GM15510 (cell line): Measurements from ENCODE around the gene GPRIN2.

Experiments used
- POLR2A ChIP-seq: IDR thresholded peaks from 3 replicates; pipeline ENCODE4 v1.6.1; 2011; ENCODE audit warnings: borderline replicate concordance; ENCODE audit not compliant: insufficient read length; ENCODE audit errors: extremely low read depth

Gene GPRIN2

DNA sequence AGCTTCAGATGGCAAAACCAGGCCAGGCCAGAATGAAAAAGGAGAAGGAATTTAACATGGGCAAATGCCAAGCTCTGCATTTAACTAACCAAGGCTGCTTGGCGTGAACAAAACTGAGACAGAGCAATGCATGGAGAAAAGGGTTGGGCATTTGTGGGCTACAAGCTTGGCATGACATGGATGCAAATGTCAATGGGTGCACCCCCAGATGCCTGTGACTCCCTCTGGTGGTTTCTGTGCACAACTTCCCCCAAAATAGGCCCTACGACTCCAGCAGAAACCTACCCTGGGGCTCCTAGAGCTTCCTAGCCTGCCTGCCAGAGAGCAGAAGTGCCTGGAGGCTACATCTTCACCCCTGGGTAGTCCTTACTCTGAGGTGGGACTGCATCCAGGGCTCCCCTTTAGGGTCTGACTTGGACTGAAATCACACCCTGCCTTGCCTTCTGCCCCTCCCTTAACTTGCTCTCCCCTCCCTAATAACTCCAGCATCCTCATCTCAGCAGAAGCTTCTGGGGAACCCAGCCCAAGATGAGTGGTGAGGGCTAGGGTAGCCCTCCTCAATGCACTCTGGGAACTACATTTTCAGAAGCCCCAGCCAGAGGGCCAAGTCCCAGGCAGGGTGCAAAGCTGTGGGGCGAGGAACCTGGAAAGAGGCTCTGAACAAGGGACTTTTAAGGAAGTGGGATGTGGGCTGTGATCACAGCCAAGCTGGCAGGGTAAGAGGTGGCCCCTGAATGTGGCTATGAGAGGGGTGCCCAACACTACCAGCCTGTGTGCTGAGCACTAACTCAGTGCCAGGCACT, 11.3 kb downstream of the GPRIN2 start:
- TF ChIP-seq POLR2A, result no peak

DNA sequence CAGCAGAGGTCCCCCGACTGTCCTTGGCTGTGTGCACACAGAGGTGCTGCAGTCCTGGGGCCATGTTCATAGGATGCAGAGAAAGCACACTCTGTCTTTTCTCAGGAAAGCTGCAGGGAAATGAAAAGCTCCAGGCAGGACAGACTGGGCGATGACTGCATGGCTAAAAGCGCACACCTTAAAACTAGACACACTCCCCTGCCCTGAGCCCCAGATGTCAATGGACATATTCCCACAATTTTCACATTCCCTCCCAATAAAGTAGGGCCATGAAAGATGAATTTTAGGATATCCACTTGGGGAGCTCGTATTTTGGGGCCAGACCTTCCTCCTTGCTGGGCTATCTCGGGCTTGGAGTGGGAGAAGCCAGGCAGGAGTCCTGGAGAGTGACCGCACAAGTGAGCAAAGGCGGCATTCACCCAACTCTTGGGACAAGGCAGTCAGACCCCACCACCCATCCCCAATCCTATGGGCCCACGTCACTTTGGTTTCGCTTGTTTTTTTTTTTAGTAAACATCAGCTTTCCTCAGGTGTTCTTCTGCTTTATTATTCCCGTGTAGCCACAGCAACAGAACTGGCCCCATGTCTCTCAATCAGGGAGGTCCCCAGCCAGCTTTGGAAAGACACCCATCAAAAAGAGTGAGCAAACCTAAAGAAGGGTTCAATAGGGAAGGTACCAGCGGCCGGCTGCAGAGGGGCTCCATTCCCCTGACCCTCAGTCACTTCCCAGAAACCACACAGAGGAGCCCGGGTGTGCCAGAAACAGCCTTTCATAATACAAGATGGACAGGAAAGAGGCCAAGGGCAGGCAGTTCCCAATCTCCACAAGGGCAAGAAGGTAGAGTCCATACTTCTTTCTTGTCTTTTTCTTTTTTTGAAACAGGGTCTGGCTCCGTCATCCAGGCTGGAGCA, 12.7 kb downstream of the GPRIN2 start:
- TF ChIP-seq POLR2A, result no peak

DNA sequence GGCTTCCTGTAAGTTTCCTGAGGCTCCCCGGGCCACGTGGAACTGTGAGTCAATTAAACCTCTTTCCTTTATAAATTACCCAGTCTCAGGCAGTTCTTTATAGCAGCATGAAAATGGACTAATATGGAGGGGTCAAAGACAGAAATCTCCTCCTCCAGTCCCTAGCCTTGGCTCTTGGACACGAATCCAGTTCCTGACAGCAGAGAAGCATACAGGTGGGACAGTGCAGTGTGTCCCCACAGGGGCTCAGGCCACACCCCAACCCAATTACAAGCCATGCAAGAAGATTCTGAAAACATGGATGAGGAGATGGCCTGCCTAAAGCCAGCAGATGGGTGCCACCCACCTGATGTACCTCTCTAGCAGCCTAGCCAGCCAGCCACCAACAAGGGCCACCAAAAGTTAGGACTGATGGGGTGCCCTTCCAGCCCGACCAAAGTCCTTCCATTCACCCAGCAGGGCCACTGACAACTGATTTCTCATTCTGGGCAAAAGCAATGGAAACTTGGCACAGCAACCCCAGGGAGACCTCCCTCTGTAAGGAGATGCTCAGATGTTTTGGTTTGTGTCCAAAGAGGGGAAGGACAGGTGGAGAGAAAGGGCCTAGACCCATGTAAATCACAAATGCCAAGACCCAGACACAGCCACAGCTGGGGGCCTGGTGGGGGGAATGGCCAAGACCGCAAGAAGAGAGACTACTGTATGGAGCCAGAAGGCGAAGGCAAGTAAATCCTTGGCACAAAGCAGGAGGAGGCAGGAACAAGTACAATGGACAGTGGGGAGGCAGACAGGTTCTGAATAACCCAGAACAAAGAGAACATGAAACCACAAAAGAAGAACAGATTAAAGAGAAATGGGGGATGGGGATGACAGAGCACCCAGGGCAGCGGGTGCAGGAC, 13.6 kb downstream of the GPRIN2 start:
- no peak for TF ChIP-seq POLR2A

DNA sequence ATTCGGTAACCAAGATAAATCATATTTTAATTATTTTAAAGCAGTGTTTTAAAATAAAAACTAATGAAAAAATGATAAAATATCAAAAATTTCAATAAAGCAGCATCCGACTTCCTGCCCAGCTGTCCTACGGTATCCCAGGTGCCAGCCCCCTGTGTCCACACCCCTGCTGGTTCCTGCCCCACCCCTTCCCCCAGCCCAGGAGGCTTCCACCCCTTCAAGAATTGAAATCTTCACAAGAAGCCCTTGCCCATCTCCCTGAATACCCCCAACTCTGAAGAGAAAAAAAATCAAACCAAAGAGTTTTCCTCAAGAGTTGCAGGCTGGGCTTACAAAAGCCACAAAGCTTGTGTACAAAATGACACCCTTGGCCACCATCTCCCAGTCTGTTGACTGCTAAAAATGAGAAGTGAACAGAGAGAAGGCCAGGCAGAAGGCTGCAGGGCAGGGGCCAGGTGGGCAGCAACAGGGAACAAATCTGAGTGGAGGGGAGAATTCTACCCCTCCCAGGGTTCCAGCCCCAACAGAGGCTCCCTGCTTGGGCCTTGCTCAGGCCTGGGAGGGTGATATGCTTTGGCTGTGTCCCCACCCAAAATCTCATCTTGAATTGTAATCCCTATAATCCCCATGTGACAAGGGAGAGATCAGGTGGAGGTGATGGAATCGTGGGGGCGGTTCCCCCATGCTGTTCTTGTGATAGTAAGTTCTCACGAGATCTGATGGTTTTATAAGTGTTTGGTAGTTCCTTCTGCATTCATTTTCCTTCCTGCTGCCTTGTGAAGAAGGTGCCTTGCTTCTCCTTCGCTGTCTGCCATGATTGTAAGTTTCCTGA, 14.5 kb downstream of the GPRIN2 start:
- TF ChIP-seq POLR2A, result no peak

DNA sequence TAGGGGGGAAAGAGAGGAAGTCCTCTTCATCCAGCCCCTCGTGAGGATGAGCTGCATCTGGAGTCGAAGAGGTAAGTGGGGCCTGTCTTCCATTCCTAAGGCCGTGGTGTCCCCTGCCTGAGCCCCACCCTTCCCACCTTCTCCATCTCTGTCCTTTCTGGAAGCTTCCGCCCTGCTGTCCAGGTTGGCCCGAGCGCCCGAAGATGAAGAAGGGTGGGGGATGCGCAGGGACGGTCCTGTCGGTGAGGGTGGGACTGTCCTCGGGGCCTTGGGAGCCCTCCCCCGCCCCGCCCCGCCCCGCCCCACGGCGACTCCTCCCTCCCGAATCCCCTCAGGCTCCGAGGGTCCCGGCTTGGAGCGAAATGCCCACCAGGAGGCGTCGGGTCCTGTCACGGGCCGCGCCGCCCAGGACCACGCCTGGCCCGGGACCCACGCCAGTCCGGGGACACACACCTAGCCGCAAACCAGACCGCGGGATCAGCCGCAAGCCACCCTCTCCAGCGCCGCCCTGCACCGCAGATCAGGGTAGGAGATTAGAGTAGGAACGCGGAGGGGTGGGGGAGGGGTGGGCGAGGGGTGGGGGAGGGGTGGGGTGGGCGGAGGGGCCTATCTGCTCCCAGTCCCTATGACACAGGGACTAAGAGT, 15.3 kb downstream of the GPRIN2 start:
- no peak for TF ChIP-seq POLR2A

DNA sequence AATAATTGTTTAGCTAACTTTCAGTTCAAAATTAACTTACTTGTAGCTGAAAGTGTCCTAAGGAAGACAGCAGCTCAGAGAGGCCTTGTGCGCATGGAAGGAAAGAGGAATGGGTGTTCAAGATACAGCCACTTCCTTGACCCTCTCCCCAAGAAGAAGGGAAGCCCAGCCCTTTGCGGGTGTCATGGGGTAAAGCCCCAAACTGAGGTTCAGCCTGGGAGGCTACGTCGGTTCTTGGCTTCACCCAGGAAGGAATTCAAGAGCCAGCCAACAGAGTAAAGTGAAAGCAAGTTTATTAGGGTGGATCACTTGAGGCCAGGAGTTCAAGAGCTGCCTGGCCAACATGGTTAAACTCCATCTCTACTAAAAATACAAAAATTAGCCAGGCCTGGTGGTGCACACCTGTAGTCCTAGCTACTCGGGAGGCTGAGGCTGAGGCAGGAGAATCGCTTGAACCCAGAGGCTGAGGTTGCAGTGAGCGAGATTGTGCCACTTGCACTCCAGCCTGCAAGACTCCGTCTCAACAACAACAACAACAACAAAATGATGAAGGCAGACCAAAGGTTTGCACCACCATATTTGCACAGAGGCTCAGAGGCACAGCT, 15.9 kb downstream of the GPRIN2 start:
- TF ChIP-seq POLR2A, result no peak

DNA sequence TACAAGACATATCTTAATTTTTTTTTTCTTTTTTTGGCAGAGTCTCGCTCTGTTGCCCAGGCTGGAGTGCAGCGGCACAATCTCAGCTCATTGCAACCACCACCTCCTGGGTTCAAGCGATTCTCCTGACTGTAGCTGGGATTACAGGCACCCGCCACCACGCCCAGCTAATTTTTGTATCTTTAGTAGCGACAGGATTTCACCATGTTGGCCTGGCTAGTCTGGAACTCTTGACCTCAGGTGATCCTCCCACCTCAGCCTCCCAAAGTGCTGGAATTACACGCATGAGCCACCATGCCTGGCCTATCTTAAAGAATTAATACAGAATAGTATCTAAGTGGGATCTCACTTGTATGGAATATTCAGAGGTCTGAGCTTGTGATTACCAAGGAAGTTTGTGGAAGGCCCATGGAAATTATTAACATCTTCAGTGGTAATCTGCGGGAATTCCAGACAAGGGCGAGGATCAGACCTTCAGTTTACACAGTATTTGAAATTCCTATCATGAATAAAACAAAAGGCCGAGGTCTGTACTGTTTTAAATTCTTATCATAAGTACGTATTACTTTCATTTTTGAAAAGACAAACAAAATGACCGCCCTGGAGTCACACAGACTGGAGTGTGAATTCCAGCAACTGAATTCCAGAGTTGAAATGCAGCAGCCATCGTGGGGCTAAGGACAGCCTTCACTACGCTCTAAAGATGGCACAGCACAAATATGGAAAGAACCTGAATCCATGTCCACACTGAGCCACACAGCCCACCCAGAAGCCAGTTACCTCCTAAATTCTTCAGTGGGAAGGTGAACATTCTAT, 16.7 kb downstream of the GPRIN2 start:
- no peak for TF ChIP-seq POLR2A

DNA sequence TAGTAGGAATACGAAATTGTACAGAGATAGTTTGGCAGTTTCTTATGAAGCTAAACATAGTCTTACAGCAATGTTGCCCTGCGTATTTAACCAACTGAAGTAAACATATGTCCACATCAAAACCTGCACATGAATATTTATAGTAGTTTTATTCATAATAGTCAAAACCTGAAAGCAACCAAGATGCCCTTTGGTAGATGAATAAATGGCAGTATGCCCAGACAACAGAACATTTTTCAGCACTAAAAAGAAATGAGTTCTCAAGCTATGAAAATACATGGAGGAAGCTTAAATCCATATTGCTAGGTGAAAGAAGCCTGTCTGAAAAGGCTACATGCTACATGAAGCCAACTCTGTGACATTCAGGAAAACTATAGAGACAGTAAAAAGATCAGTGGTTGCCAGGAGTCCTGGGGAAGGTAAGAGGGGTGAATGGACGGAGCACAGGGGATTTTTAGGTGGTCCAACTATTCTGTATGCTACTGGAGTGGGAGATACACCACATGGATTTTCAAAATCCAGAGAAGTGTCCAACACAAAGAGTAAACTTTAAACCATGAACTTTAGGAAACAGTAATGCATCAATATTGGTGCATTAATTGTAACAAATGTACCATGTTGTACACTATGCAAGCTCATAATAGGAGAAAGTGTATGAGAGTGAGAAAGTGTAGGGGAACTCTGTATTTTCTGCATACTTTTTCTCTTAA, 17.6 kb downstream of the GPRIN2 start:
- no peak for TF ChIP-seq POLR2A

DNA sequence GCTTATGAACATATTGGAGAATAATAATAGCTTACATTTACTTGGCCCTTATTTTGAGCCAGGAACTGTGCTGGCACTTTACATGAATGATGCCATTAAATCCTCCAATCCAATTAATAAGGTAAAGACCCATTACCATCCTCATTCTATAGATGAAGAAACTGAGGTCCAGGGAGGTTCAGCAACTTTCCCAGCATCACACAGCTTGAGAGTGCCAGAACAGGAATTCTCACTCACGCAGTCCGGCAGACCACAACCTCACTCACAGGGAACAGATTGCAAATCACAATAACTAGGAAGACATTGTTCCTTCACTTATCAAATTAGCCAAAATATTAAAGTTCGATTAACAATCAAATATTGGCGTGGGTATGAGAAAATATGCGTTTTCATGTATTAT, 18.3 kb downstream of the GPRIN2 start:
- no peak for TF ChIP-seq POLR2A

DNA sequence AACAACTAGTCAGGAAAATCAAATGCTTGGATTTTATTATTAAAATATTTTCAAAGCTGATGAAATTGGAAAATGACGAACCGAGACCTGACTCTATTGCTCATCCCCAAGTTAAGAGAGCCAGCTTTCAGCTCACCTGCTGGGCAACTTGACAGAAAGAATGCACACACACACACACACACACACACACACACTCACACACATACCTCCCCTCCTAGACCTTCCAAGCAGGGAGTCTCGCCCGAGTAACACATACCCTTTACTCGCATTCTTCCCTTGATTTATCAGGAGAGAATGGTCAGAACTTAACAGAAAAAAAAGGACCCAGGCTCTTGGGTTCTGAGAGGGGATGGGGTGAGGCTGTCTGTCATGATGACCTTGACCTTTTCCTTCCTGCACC, 19.1 kb downstream of the GPRIN2 start:
- no peak for TF ChIP-seq POLR2A

DNA sequence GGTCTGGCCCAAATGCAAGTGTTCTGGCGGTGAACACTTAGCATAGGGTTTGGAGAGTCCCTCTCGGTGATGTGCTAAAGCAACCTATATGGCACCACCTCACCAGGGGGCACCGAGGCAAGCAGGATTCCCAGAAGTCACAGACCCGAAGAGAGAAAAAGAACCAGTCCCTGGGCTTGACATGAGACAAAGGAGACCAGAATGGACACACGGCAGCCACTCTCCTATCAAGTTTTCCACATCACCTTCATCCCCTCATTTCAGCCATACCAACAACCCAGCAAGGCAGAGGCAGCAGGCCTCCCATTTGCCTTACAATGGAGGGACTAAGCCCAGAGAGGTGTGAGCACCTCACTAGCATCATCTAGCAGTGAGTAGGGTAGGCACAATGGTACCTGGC, 19.7 kb downstream of the GPRIN2 start:
- no peak for TF ChIP-seq POLR2A

DNA sequence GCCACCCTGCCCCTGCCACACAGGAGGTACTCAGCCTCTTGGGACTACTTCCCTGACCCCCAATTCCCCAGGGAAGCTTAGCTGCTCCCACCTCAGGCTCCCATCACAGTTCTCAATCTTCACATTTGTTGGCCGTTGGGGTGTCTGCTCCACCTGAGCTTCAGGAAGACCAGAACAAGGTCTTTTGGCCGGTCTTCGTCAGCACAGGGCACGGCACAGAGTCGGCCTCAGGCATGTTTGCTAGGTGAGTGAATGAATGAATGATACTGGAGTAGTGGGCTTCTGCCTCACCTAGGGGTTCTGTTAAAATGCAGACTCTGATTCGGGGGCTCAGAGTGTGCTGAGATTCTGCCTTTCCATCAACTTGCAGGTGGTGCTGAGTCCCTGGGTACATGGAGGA, 20.3 kb downstream of the GPRIN2 start:
- TF ChIP-seq POLR2A, result no peak
